Measurements from ENCODE around the gene ADAM10. TPM values are rescaled to one million over a fixed set of nuclear protein-coding genes. Genes with fewer than 3 reads are reported as not detected.

The ADAM10 gene
- total and polyA plus RNA-seq, 2 of the 4 experiments (the other 2 are of a cell fraction) = 110 to 185 TPM

DNA sequence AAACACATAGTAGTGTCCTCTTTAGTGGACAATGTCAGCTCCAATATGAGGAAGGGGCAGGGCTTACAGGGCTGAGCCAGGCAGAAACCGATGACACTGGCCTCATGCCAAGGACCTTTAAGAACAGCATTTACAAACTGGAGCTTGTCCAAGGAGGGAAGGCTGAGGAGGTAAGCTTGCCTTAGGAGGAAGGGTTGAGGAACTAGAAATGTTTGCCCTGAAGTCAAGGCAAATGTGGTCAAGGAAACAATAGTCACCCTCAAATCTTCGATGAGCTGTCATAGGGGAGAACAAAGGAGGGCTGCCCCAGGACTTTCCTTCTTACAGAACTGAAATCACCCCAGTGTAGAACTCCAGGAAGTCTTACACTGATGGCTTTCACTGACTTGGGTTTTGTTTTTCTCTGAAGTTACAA lies 181.3 kb downstream of the ADAM10 start:
- H3K9ac ChIP-seq (ENCODE audit: low read depth, low read length) = no peak overlapping the region
- H3K9me1 ChIP-seq (ENCODE audit: insufficient read depth, low read length) = no peaks in the 10 kb centered on the region
- ChIA-PET POLR2A (ENCODE audit: unreplicated experiment) (interaction anchor here (0.6 kb wide), 1 partner anchor 89 kb away, joined by 3 read pairs; no protein-coding TSS in a partner anchor), CTCF (no interaction called here)
- no peak overlapping the region; the same call in 1 of the 2 replicates for H3K14ac ChIP-seq (replicated peaks; ENCODE audit: low read depth, low read length)
- DNase-seq = no peak
- H2AK9ac ChIP-seq (replicated peaks; ENCODE audit: low read depth, low read length, poor library complexity) = no peak overlapping the region
- no peak overlapping the region for H2BK15ac ChIP-seq (ENCODE audit: low read depth, low read length)
- H4K8ac ChIP-seq (ENCODE audit: low read depth in 2 of 2, low read length in 2 of 2) = no peak overlapping the region; a peak in 1 of 4 replicates
- no peaks in the 10 kb centered on the region for H3K4me1 ChIP-seq (ENCODE audit: control insufficient read depth, insufficient read depth, low read length)
- no peaks in the 10 kb centered on the region for H3K36me3 ChIP-seq (ENCODE audit: control insufficient read depth, insufficient read depth, low read length)
- peaks cover 3% of the 10 kb centered on the region; the same call in 1 of the 2 replicates for H3K9me3 ChIP-seq (ENCODE audit: control insufficient read depth, insufficient read depth, low read length)
- no peak overlapping the region for H2AFZ ChIP-seq (replicated peaks; ENCODE audit: low read length, poor library complexity)
- H3K4ac ChIP-seq (ENCODE audit: low read depth, low read length) = no peak overlapping the region
- TF ChIP-seq, protein P1, sequence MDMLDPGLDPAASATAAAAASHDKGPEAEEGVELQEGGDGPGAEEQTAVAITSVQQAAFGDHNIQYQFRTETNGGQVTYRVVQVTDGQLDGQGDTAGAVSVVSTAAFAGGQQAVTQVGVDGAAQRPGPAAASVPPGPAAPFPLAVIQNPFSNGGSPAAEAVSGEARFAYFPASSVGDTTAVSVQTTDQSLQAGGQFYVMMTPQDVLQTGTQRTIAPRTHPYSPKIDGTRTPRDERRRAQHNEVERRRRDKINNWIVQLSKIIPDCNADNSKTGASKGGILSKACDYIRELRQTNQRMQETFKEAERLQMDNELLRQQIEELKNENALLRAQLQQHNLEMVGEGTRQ (IDR thresholded peaks at IDR 0.05; ENCODE audit: low read depth, low read length) = no peak
- TF ChIP-seq NFE2L2 (IDR thresholded peaks at IDR 0.05; ENCODE audit: low read depth, low read length) (no peak), CHD1 (IDR thresholded peaks at IDR 0.05; ENCODE audit: low read depth, low read length) (no peak), POLR2A (IDR thresholded peaks at IDR 0.05; ENCODE audit: low read depth, low read length) (no peak), MAFK (IDR thresholded peaks at IDR 0.05; ENCODE audit: low read depth, low read length) (no peak), RAD21 (IDR thresholded peaks at IDR 0.05; ENCODE audit: low read length) (no peak), MAZ (IDR thresholded peaks at IDR 0.05; ENCODE audit: borderline replicate concordance, low read depth, low read length) (no peak), BHLHE40 (IDR thresholded peaks at IDR 0.05; ENCODE audit: low read depth, low read length) (no peak), SMC3 (IDR thresholded peaks at IDR 0.05; ENCODE audit: low read depth, low read length) (no peak), RFX5 (IDR thresholded peaks at IDR 0.05; ENCODE audit: low read depth, low read length) (no peak), FOS (IDR thresholded peaks at IDR 0.05; ENCODE audit: low read depth, low read length) (no peak), MXI1 (IDR thresholded peaks at IDR 0.05; ENCODE audit: borderline replicate concordance, low read depth, low read length) (no peak), CEBPB (IDR thresholded peaks at IDR 0.05; ENCODE audit: low read depth, low read length) (no peak), RCOR1 (IDR thresholded peaks at IDR 0.05; ENCODE audit: insufficient replicate concordance, low read length) (no peak)
- TF ChIP-seq, protein P2, sequence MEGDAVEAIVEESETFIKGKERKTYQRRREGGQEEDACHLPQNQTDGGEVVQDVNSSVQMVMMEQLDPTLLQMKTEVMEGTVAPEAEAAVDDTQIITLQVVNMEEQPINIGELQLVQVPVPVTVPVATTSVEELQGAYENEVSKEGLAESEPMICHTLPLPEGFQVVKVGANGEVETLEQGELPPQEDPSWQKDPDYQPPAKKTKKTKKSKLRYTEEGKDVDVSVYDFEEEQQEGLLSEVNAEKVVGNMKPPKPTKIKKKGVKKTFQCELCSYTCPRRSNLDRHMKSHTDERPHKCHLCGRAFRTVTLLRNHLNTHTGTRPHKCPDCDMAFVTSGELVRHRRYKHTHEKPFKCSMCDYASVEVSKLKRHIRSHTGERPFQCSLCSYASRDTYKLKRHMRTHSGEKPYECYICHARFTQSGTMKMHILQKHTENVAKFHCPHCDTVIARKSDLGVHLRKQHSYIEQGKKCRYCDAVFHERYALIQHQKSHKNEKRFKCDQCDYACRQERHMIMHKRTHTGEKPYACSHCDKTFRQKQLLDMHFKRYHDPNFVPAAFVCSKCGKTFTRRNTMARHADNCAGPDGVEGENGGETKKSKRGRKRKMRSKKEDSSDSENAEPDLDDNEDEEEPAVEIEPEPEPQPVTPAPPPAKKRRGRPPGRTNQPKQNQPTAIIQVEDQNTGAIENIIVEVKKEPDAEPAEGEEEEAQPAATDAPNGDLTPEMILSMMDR (conservative IDR thresholded peaks at IDR 0.05; ENCODE audit: low read depth, low read length) = no peak
- TF ChIP-seq, protein P3, sequence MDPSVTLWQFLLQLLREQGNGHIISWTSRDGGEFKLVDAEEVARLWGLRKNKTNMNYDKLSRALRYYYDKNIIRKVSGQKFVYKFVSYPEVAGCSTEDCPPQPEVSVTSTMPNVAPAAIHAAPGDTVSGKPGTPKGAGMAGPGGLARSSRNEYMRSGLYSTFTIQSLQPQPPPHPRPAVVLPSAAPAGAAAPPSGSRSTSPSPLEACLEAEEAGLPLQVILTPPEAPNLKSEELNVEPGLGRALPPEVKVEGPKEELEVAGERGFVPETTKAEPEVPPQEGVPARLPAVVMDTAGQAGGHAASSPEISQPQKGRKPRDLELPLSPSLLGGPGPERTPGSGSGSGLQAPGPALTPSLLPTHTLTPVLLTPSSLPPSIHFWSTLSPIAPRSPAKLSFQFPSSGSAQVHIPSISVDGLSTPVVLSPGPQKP (IDR thresholded peaks at IDR 0.05; ENCODE audit: borderline replicate concordance, low read depth, low read length) = no peak
- H2BK120ac ChIP-seq (ENCODE audit: low read depth, low read length) = no peak overlapping the region
- no peak overlapping the region; the same call in 1 of the 2 replicates for H3K23ac ChIP-seq (ENCODE audit: low read depth, low read length)
- intact Hi-C loops (cut with micrococcal nuclease) = no loop called here
- WGBS, 2 experiments (ENCODE audit: extremely low coverage in 2 of 2, insufficient read length in 1 of 2) = no CpG with 5 or more reads among the region's 2 CpGs
- no peaks in the 10 kb centered on the region for H3K79me1 ChIP-seq (ENCODE audit: low read depth in 1 of 2, low read length in 2 of 2)
- no peak overlapping the region for H3K4me3 ChIP-seq (ENCODE audit: insufficient read depth, low read depth, low read length)
- no peak overlapping the region for H3K18ac ChIP-seq (ENCODE audit: low read depth, low read length)
- H3K27me3 ChIP-seq (ENCODE audit: control insufficient read depth, insufficient read depth, low read length) = no peaks in the 10 kb centered on the region
- H4K91ac ChIP-seq (ENCODE audit: insufficient read depth, low read depth, low read length) = no peak overlapping the region
- no peak overlapping the region for H3K27ac ChIP-seq (ENCODE audit: insufficient read depth, low read length)
- H3K56ac ChIP-seq (ENCODE audit: extremely low read depth, insufficient read depth, low read length) = no peak overlapping the region
- no peak overlapping the region for H4K5ac ChIP-seq (ENCODE audit: low read depth, low read length)
- BruUV-seq (replicated peaks) = no TSS peak
- no peak overlapping the region for H3K4me2 ChIP-seq (ENCODE audit: low read depth, low read length)
- H2BK20ac ChIP-seq (ENCODE audit: low read depth, low read length) = no peak overlapping the region
- ATAC-seq (ENCODE audit: low read depth) = no peak
- no peak overlapping the region for H2BK5ac ChIP-seq (ENCODE audit: low read depth, low read length, poor library complexity, severe bottlenecking)
- in situ Hi-C loops (cut with MboI; ENCODE audit: low sequenced_read_pairs) = no loop called here
- H2AK5ac ChIP-seq (ENCODE audit: low read depth, low read length) = no peak overlapping the region
- H4K20me1 ChIP-seq (ENCODE audit: insufficient read depth, low read length) = no peaks in the 10 kb centered on the region
- dilution Hi-C loops (cut with HindIII; ENCODE audit: low sequenced_read_pairs, unreplicated experiment) = no loop called here
